ENCODE data around the gene NEMF.
"Not testable (repeated sequence)": the region's sequence is repeated elsewhere in the genome, so short reads cannot be mapped to it uniquely, and the experiment has no call there.

The NEMF gene

GRCh38 chr14:49796025-49796424 lies 56.6 kb downstream of the NEMF start:
- no peak for DNase-seq

GRCh38 chr14:49792618-49793017 lies 60.0 kb downstream of the NEMF start:
- DNase-seq: no peak

- DNase-seq: no peak
Measured at GRCh38 chr14:49786315-49786714, 66.3 kb downstream of the NEMF start.

GRCh38 chr14:49783394-49784014 lies 69.1 kb downstream of the NEMF start:
- DNase-seq: no peak

GRCh38 chr14:49781040-49781439 lies 71.5 kb downstream of the NEMF start:
- DNase-seq: not testable (repeated sequence)

GRCh38 chr14:49778421-49778820 lies 74.2 kb downstream of the NEMF start:
- no peak for DNase-seq

- DNase-seq: no peak
Measured at GRCh38 chr14:49774106-49774505, 78.5 kb downstream of the NEMF start.

GRCh38 chr14:49771691-49772090 lies 80.9 kb downstream of the NEMF start:
- DNase-seq: not testable (repeated sequence)

- DNase-seq: peak; percentile 20 to 50
Measured at GRCh38 chr14:49770212-49770817, 82.3 kb downstream of the NEMF start.

GRCh38 chr14:49769581-49770211 lies 82.9 kb downstream of the NEMF start:
- DNase-seq: peak; percentile 51 to 56

GRCh38 chr14:49769171-49769570 lies 83.4 kb downstream of the NEMF start:
- no peak for DNase-seq

GRCh38 chr14:49768301-49769121 lies 84.1 kb downstream of the NEMF start:
- DNase-seq: peak; percentile 56 to 64

GRCh38 chr14:49767571-49768300 lies 84.9 kb downstream of the NEMF start, which contains the start of gene KLHDC2:
Gene KLHDC2 (plus strand): TSS chr14:49768153. CDS start chr14:49768469, 316 bp downstream.
- DNase-seq: peak; percentile 84 to 89

GRCh38 chr14:49767270-49767570 lies 85.4 kb downstream of the NEMF start:
- no peak for DNase-seq

GRCh38 chr14:49766839-49767238 lies 85.7 kb downstream of the NEMF start:
- DNase-seq: peak; percentile 45 to 74

- no peak for DNase-seq
Measured at GRCh38 chr14:49761839-49762551, 90.6 kb downstream of the NEMF start.

- DNase-seq: no peak
Measured at GRCh38 chr14:49755378-49755777, 97.2 kb downstream of the NEMF start.

GRCh38 chr14:49754570-49755097 lies 98.0 kb downstream of the NEMF start:
- no peak for DNase-seq

GRCh38 chr14:49746476-49746875 lies 106.1 kb downstream of the NEMF start:
- DNase-seq: not testable (repeated sequence)

GRCh38 chr14:49745191-49745590 lies 107.4 kb downstream of the NEMF start:
- peak in 1 of 2 experiments; percentile 26 for DNase-seq

GRCh38 chr14:49735669-49736068 lies 116.9 kb downstream of the NEMF start:
- not testable (repeated sequence) for DNase-seq

GRCh38 chr14:49733836-49734235 lies 118.8 kb downstream of the NEMF start:
- DNase-seq: no peak
